Brain microvascular endothelial cell (primary cell): ENCODE results near the gene MT1E.

Experiments used
- DNase-seq: peaks from one replicate; pipeline ENCODE4 v3.0.0-alpha.2; 2020
- H3K27ac ChIP-seq: fragments of 250-450 bp; sonication (Bioruptor Pico); 2 replicates; pipeline ENCODE4 v1.5.1; 2020; ENCODE audit warnings: mild to moderate bottlenecking, moderate library complexity
- H3K27me3 ChIP-seq: fragments of 250-450 bp; sonication (Bioruptor Pico); replicated peaks from 2 replicates; pipeline ENCODE4 v1.5.1; 2020; ENCODE audit warnings: mild to moderate bottlenecking
- H3K36me3 ChIP-seq: fragments of 250-450 bp; sonication (Bioruptor Pico); replicated peaks from 2 replicates; pipeline ENCODE4 v1.5.1; 2020; ENCODE audit warnings: mild to moderate bottlenecking
- H3K4me3 ChIP-seq: 2 replicates; pipeline ENCODE4 v1.5.1; 2011; ENCODE audit warnings: low read depth, mild to moderate bottlenecking, control low read depth, low read length, moderate library complexity
- CTCF ChIP-seq: IDR thresholded peaks from 2 replicates; pipeline ENCODE4 v1.5.1; 2011; ENCODE audit warnings: low read depth, mild to moderate bottlenecking, moderate library complexity, low read length, control low read depth, inconsistent platforms; ENCODE audit errors: missing control alignments
- in situ Hi-C: cut with HindIII; loops from 2 replicates; pipeline ENCODE4 v1.10.0; 2017; ENCODE audit warnings: low sequenced_read_pairs, low pct_ligation_motif_present

MT1E gene

GRCh38 chr16:56634715-56635440 is 9.3 kb downstream of the MT1E start:
- H3K27ac ChIP-seq, result no peak overlapping the region
- H3K4me3 ChIP-seq, result peak overlapping the region; percentile 37
- TF ChIP-seq CTCF, result no peak
- no peaks in the 10 kb centered on the region for H3K36me3 ChIP-seq
- peaks cover 32% of the 10 kb centered on the region for H3K27me3 ChIP-seq
- in situ Hi-C loops, result no loop called here
- DNase-seq, result no peak

- Histone ChIP-seq H3K27me3 (peaks cover 32% of the 10 kb centered on the region), H3K27ac (no peak overlapping the region), H3K4me3 (peak overlapping the region; percentile 37), H3K36me3 (no peaks in the 10 kb centered on the region)
- in situ Hi-C loops, result no loop called here
- no peak for DNase-seq
- TF ChIP-seq CTCF, result no peak
Observed at GRCh38 chr16:56635441-56635967, 9.9 kb downstream of the MT1E start.

GRCh38 chr16:56636616-56637413 is 11.2 kb downstream of the MT1E start:
- in situ Hi-C loops, result no loop called here

GRCh38 chr16:56637814-56638750 is 12.5 kb downstream of the MT1E start, which contains the start of gene MT1A:
Gene MT1A (plus strand): TSS chr16:56638666. CDS start chr16:56638739, 73 bp downstream.
- TF ChIP-seq CTCF, result no peak
- no peak within 1 kb of the TSS for H3K27ac ChIP-seq
- H3K27me3 ChIP-seq, result peaks cover 30% of the 10 kb centered on the region
- in situ Hi-C loops, result no loop called here
- no peak for DNase-seq
- no peaks in the 10 kb centered on the region for H3K36me3 ChIP-seq
- peak within 1 kb of the TSS; percentile 59 for H3K4me3 ChIP-seq

More at GRCh38 chr16:56636616-56637413, 11.2 kb downstream of the MT1E start:
- no peak for TF ChIP-seq CTCF
- DNase-seq, result no peak
- no peak overlapping the region for H3K4me3 ChIP-seq
- no peak overlapping the region for H3K27ac ChIP-seq
- peaks cover 32% of the 10 kb centered on the region for H3K27me3 ChIP-seq
- H3K36me3 ChIP-seq, result no peaks in the 10 kb centered on the region

- no peak for TF ChIP-seq CTCF
- Histone ChIP-seq H3K36me3 (no peaks in the 10 kb centered on the region), H3K4me3 (no peak overlapping the region), H3K27me3 (peaks cover 34% of the 10 kb centered on the region), H3K27ac (no peak overlapping the region)
- in situ Hi-C loops, result no loop called here
- no peak for DNase-seq
Observed at GRCh38 chr16:56639045-56639444, 13.5 kb downstream of the MT1E start.
